ENCODE results near the gene VSNL1. TPM values are rescaled to one million over a fixed set of nuclear protein-coding genes. Genes with fewer than 3 reads are reported as not detected.

Gene VSNL1
- total RNA-seq, 1 experiment from 2014 or later, result 9.9 TPM

DNA sequence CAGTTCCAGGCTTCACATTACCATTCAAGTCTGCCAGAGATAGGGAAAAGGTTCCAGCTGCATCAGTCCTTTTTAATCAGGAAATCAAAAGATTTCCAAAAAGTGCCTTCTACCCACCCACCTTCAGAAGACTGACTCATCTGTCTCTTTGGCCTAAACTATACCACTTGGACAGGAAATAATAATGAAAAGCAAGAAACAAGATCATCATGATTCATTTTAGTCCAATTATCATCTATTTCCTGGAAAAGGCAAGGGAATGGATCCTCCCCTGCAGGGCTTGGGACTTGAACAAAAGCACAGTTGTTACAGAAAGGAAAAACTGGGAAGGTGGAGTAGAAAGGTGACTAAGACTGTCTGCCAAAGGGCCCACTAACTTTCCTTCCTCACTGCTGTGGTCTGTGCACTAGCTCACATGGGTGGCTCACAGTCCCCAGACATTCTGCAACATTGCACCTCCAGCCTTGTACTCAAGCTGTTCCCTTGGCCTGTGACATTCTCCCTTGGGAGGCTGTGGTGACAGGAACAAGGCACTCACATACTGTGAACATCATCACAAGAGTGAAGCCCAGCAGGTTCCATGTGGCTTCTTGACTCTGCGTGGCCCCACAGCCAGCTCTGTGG is 75.3 kb downstream of the VSNL1 start:
- no peak overlapping the region for H3K27ac ChIP-seq (ENCODE audit: insufficient read length, low read depth, low read length)
- H2AFZ ChIP-seq (ENCODE audit: low read length), result no peak overlapping the region
- H3K23me2 ChIP-seq (ENCODE audit: insufficient read length, low read depth, low read length, poor library complexity, severe bottlenecking), result no peaks in the 10 kb centered on the region
- H4K5ac ChIP-seq (ENCODE audit: insufficient read length, low read depth, low read length), result no peak overlapping the region
- no peaks in the 10 kb centered on the region for H3K79me1 ChIP-seq (ENCODE audit: insufficient read depth, low read depth, low read length, poor library complexity, severe bottlenecking)
- H3K27me3 ChIP-seq (ENCODE audit: insufficient read depth, low read length), result no peaks in the 10 kb centered on the region
- peaks cover 2% of the 10 kb centered on the region for H4K20me1 ChIP-seq (ENCODE audit: control insufficient read depth, insufficient read depth, insufficient read length)
- H4K8ac ChIP-seq (replicated peaks; ENCODE audit: insufficient read length, low read depth, low read length), result no peak overlapping the region
- no peak overlapping the region for H3K18ac ChIP-seq (ENCODE audit: insufficient read length, low read depth, low read length)
- TF ChIP-seq, protein P1, sequence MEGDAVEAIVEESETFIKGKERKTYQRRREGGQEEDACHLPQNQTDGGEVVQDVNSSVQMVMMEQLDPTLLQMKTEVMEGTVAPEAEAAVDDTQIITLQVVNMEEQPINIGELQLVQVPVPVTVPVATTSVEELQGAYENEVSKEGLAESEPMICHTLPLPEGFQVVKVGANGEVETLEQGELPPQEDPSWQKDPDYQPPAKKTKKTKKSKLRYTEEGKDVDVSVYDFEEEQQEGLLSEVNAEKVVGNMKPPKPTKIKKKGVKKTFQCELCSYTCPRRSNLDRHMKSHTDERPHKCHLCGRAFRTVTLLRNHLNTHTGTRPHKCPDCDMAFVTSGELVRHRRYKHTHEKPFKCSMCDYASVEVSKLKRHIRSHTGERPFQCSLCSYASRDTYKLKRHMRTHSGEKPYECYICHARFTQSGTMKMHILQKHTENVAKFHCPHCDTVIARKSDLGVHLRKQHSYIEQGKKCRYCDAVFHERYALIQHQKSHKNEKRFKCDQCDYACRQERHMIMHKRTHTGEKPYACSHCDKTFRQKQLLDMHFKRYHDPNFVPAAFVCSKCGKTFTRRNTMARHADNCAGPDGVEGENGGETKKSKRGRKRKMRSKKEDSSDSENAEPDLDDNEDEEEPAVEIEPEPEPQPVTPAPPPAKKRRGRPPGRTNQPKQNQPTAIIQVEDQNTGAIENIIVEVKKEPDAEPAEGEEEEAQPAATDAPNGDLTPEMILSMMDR (conservative IDR thresholded peaks at IDR 0.05), result no peak
- H2BK5ac ChIP-seq (ENCODE audit: insufficient read length, low read length), result no peak overlapping the region
- no peaks in the 10 kb centered on the region for H3K9me3 Mint-ChIP-seq
- H3K9me3 ChIP-seq (ENCODE audit: control insufficient read depth, low read depth, low read length), result no peaks in the 10 kb centered on the region
- no peak overlapping the region for H2BK12ac ChIP-seq (ENCODE audit: insufficient read length, low read depth, low read length)
- no peak overlapping the region for H2AK5ac ChIP-seq (ENCODE audit: insufficient read length, low read length)
- H3K27ac Mint-ChIP-seq, result no peak overlapping the region
- no peak overlapping the region for H3T11ph ChIP-seq (ENCODE audit: low read length)
- H3K4me1 Mint-ChIP-seq, result peaks cover 18 to 26% of the 10 kb centered on the region in 2 experiments
- no peak overlapping the region for H4K91ac ChIP-seq (ENCODE audit: insufficient read length, low read depth, low read length)
- H3K27me3 Mint-ChIP-seq (ENCODE audit: low read depth), result no peaks in the 10 kb centered on the region; the same call in 1 of the 2 replicates
- no peak overlapping the region for H2BK15ac ChIP-seq (ENCODE audit: low read depth, low read length)
- no peak overlapping the region for H2BK120ac ChIP-seq (ENCODE audit: low read depth, low read length, poor library complexity, severe bottlenecking)
- H3K56ac ChIP-seq (ENCODE audit: insufficient read length, low read depth, low read length), result no peak overlapping the region
- H3K79me2 ChIP-seq (ENCODE audit: insufficient read depth, low read length), result no peaks in the 10 kb centered on the region
- H2BK20ac ChIP-seq (ENCODE audit: low read depth, low read length, poor library complexity, severe bottlenecking), result no peak overlapping the region
- H3K14ac ChIP-seq (ENCODE audit: insufficient read depth, low read length), result no peak overlapping the region
- WGBS (ENCODE audit: extremely low coverage, insufficient read length, low lambda C conversion rate), result no CpG with 5 or more reads among the region's 1 CpG
- no peak overlapping the region for H3K9ac ChIP-seq (ENCODE audit: extremely low read depth, insufficient read length, low read length)
- peaks cover 5% of the 10 kb centered on the region; the same call in 1 of the 2 replicates for H3K4me1 ChIP-seq (ENCODE audit: insufficient read depth, low read length)
- H3K4me3 Mint-ChIP-seq, result no peak overlapping the region
- no peak overlapping the region for H3K4me2 ChIP-seq (ENCODE audit: insufficient read depth, insufficient read length, low read length)
- peaks cover 0 to 2% (median 0%) of the 10 kb centered on the region in 3 experiments; a peak in 2 of 7 replicates for H3K36me3 Mint-ChIP-seq (ENCODE audit: insufficient read depth in 1 of 3, low read depth in 3 of 3)
- H3K23ac ChIP-seq (ENCODE audit: insufficient read length, low read depth, low read length), result no peak overlapping the region
- H3K4ac ChIP-seq (ENCODE audit: low read depth, low read length), result no peak overlapping the region
- DNase-seq, result no peak
